NT2/D1 (cell line): Measurements from ENCODE around the gene CDC42BPA.
"Not testable (repeated sequence)": the region's sequence is repeated elsewhere in the genome, so short reads cannot be mapped to it uniquely, and the experiment has no call there.

Experiments
- DNase-seq: peaks from one replicate; pipeline ENCODE4 v3.0.0-alpha.2; 2011; ENCODE audit warnings: low read depth, low spot score
- H3K27me3 ChIP-seq: 2 replicates; pipeline ENCODE4 v1.6.0; 2011; ENCODE audit warnings: mild to moderate bottlenecking; ENCODE audit not compliant: insufficient read length, insufficient read depth
- H3K36me3 ChIP-seq: 2 replicates; pipeline ENCODE4 v1.6.1; 2011; ENCODE audit warnings: mild to moderate bottlenecking, low read length, mixed read lengths; ENCODE audit not compliant: insufficient read depth, insufficient read length
- H3K4me1 ChIP-seq: 2 replicates; pipeline ENCODE4 v1.5.1; 2011; ENCODE audit not compliant: insufficient read depth, insufficient read length
- H3K4me3 ChIP-seq: 2 replicates; pipeline ENCODE4 v1.5.1; 2011; ENCODE audit warnings: low read depth; ENCODE audit not compliant: insufficient read length
- H3K9ac ChIP-seq: 2 replicates; pipeline ENCODE4 v1.6.0; 2011; ENCODE audit warnings: low read depth; ENCODE audit not compliant: insufficient read length
- H3K9me3 ChIP-seq: 2 replicates; pipeline ENCODE4 v1.5.1; 2011; ENCODE audit warnings: mild to moderate bottlenecking, low read length; ENCODE audit not compliant: insufficient read depth
- SUZ12 ChIP-seq: IDR thresholded peaks from 2 replicates; pipeline ENCODE4 v1.6.1; 2011; ENCODE audit not compliant: insufficient read length, insufficient read depth; ENCODE audit errors: extremely low read depth
- YY1 ChIP-seq: IDR thresholded peaks from 2 replicates; pipeline ENCODE4 v1.6.1; 2011; ENCODE audit not compliant: insufficient read length, insufficient read depth
- ZNF274 ChIP-seq: IDR thresholded peaks from 2 replicates; pipeline ENCODE4 v1.6.1; 2011; ENCODE audit warnings: mild to moderate bottlenecking, low read depth, low read length

CDC42BPA gene

GRCh38 chr1:227285745-227286144 lies 32.5 kb downstream of the CDC42BPA start:
- no peaks in the 10 kb centered on the region for H3K4me1 ChIP-seq
- no peak overlapping the region for H3K4me3 ChIP-seq
- H3K9me3 ChIP-seq, result peaks cover 42% of the 10 kb centered on the region
- H3K36me3 ChIP-seq, result peaks cover 16% of the 10 kb centered on the region
- DNase-seq, result no peak
- TF ChIP-seq YY1, result no peak
- no peak for TF ChIP-seq SUZ12
- TF ChIP-seq ZNF274, result no peak
- H3K9ac ChIP-seq, result no peak overlapping the region
- H3K27me3 ChIP-seq, result no peaks in the 10 kb centered on the region

- Histone ChIP-seq H3K4me1 (no peaks in the 10 kb centered on the region), H3K4me3 (no peak overlapping the region), H3K9me3 (peaks cover 40% of the 10 kb centered on the region), H3K36me3 (peaks cover 11% of the 10 kb centered on the region), H3K9ac (no peak overlapping the region), H3K27me3 (no peaks in the 10 kb centered on the region)
- DNase-seq, result no peak
- TF ChIP-seq ZNF274 (no peak), SUZ12 (no peak)
Observed at GRCh38 chr1:227281371-227281770, 36.9 kb downstream of the CDC42BPA start.

- Histone ChIP-seq H3K27me3 (no peaks in the 10 kb centered on the region), H3K4me1 (no peaks in the 10 kb centered on the region), H3K9ac (no peak overlapping the region), H3K4me3 (no peak overlapping the region), H3K9me3 (peaks cover 38% of the 10 kb centered on the region), H3K36me3 (peaks cover 11% of the 10 kb centered on the region)
- DNase-seq, result no peak
- TF ChIP-seq SUZ12, result no peak
- no peak for TF ChIP-seq ZNF274
- TF ChIP-seq YY1, result no peak
Observed at GRCh38 chr1:227280836-227281235, 37.5 kb downstream of the CDC42BPA start.

GRCh38 chr1:227276156-227276693 lies 42.1 kb downstream of the CDC42BPA start:
- not testable (repeated sequence) for H3K27me3 ChIP-seq, H3K4me3 ChIP-seq, H3K4me1 ChIP-seq, DNase-seq, H3K36me3 ChIP-seq, H3K9ac ChIP-seq
- H3K9me3 ChIP-seq, result peaks cover 30% of the 10 kb centered on the region; the same call in 1 of the 2 replicates

- peak; percentile 35 for DNase-seq
- Histone ChIP-seq H3K9me3 (peaks cover 21% of the 10 kb centered on the region; the same call in 1 of the 2 replicates), H3K36me3 (no peaks in the 10 kb centered on the region), H3K4me1 (no peaks in the 10 kb centered on the region), H3K4me3 (no peak overlapping the region), H3K9ac (no peak overlapping the region), H3K27me3 (no peaks in the 10 kb centered on the region)
- no peak for TF ChIP-seq SUZ12
- TF ChIP-seq YY1, result no peak
- TF ChIP-seq ZNF274, result no peak
Observed at GRCh38 chr1:227273557-227273956, 44.7 kb downstream of the CDC42BPA start.

- Histone ChIP-seq H3K9ac (no peak overlapping the region), H3K36me3 (no peaks in the 10 kb centered on the region), H3K9me3 (peaks cover 12% of the 10 kb centered on the region; the same call in 1 of the 2 replicates), H3K27me3 (no peaks in the 10 kb centered on the region), H3K4me1 (no peaks in the 10 kb centered on the region), H3K4me3 (no peak overlapping the region)
- no peak for DNase-seq
- TF ChIP-seq YY1, result no peak
- TF ChIP-seq SUZ12, result no peak
- no peak for TF ChIP-seq ZNF274
Observed at GRCh38 chr1:227272428-227272827, 45.9 kb downstream of the CDC42BPA start.

- no peak for TF ChIP-seq ZNF274
- TF ChIP-seq SUZ12, result no peak
- no peak for TF ChIP-seq YY1
- Histone ChIP-seq H3K36me3 (no peaks in the 10 kb centered on the region), H3K4me3 (no peak overlapping the region), H3K27me3 (no peaks in the 10 kb centered on the region), H3K9me3 (0 out of 2 replicates have a peak, but pooled peaks cover 6% of the 10 kb centered on the region), H3K9ac (no peak overlapping the region), H3K4me1 (no peaks in the 10 kb centered on the region)
- no peak for DNase-seq
Observed at GRCh38 chr1:227270554-227270953, 47.7 kb downstream of the CDC42BPA start.
